GM21737 (cell line): Measurements from ENCODE around the gene B9D2.
A peak's percentile ranks its signal among the peaks of the same experiment; 100 is the strongest.

Experiments
- ATAC-seq: cut with Tn5 transposase; IDR thresholded peaks from one replicate; pipeline ENCODE4 v1.9.1; 2021; ENCODE audit warnings: mild to moderate bottlenecking, moderate library complexity; ENCODE audit not compliant: unreplicated experiment

Gene B9D2

DNA sequence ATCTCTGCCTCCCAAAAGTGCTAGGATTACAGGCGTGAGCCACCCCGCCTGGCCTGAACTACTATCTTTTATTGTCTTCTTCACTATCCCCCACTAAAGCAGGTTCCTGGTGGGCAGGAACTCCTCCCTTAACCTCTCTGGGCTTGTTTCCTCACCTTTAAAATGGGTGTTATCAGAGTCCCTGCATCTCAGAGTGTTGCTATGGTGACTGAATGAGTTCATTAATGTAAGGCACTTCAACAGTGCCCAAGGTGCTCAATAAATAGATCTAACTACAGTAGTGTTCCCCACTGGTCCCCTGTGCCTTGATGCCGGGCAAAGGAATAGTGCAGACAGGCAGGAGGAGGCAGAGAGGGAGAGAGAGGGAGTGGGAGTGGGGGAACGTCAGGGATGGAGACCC is 33.5 kb downstream of the B9D2 start:
- no peak for ATAC-seq

DNA sequence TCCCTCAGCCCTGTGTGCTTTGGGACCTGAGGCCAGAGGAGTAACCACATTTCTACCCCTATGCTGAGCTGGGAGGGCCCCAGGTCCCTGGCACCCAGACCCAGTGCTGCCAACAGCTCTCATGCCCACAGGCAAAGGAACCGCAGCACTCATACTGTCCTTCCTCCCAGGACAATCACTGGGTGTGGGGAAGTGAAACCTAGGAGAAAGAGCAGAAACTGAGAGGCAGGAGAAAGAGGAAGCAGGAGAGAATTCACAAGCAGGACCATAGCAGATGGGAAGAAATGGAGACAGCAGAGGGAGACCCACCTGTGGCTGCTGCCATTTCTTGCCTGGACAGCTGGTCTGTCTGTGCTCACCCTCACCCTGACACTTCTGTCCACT is 35.1 kb downstream of the B9D2 start:
- peak; percentile 6 for ATAC-seq

DNA sequence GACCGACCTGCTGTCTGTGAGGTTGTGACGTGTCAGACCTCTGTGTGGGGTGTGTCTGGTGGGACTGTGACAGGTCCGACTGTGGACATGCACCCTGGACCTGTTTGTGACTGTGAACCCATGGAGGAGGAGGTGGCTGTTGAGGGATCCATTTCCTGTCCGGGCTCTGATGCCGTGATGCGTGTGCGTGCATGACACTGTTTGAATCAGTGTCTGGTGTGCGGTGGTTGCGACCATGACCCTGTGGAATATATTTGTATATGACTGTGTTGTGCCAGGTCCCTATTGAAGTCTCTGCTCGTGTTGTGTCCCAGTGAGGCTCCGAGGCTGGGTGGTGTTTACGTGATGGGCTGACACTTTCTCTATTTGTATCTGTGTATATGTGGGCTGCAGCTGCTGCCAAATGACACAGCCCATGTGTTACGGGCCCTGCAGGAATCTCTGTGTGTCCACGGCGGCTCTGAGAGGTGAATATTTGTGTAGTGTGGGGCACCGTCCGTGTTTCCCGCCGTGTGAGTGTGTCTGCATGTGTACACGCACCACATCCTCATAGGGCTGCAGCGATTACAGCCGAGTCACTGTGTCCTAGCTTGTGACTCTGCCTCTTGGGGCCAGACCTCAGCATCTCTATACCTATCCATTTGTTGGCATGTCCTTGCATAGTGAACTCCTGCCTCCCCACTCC is 35.6 kb downstream of the B9D2 start:
- peak; percentile 10 for ATAC-seq

DNA sequence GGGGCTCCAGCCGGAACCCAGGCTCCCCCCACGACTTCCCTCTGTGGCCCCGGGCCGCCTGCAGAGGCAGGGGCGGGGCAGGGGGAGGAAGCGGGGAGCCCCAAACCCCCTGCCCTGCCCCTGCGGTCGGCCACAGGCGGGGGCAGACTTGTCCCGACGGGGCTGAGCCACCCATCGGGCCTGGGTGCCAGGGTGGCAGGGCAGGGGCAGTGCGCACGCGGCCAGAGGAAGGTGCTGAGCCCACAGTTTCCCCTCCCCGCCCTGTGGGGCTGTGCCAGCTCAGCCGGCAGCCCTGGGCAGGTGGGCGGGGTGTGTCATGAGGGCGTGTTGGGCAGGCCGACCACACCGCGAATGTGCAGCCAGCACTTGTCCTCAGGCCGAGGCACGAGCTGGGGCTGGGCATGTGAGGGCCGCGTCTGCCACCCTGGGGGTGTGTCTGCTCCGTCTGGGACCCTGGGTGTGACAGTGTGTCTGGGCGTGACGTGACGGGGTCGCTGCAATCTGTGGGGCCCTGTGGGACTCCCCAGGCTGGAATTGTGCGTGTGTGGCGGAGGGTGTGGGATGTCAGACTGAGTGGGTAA is 36.3 kb downstream of the B9D2 start:
- ATAC-seq = peak; percentile 46

DNA sequence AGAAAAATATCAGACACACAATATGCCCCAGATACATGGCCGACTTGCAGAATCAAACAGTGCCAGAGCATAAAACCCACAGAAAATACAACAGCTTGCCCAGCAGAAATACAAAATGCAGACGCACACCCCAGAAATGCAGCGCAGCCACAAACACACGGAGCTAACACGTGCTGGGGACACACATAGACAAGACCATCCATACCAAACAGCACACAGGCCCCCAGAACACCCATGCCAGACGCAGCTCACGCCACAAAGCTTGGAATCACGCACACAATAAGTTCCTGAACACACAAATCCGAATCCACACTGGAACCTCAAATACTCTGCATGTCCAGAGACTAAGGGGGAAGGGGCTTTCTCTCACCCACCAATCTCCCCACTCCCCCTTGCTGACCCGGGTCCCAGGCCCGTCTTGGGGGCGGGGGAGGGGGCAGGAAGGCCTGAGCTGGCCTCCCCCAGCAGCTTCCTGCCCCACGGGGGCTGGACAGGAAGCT is 36.8 kb downstream of the B9D2 start:
- no peak for ATAC-seq

DNA sequence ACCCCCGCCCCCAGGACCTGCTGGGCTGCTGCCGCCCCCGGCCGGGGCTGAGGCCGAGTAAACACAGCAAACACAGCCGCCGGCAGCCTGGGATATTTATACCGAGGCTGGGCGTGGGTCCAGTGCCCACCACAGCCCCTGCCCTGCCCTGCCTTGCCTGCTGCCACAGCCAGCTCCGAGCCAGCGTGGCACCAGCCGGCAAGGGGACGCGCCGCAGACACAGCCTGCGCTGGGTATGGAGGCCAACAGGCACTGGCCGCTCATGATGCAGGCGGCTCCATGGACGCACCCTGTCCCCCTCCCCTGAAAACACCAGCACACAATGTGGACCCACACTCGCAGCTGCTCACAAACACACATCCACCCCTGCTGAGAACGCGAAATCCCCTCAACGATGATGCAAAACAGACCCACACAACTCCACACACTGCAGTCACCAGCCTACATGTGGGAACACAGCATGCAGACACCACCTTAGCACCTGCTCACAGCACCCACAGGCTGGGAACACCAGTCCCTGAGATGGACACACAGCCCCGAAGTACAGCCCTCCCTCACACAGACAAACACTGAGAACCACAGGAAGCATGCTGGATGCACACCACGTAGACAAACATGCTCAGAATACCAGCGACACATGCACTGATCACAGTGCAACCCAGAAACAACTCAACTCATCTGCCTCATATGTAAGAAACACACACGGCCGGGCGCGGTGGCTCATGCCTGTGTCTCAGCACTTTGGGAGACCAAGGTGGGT is 37.8 kb downstream of the B9D2 start:
- no peak for ATAC-seq

DNA sequence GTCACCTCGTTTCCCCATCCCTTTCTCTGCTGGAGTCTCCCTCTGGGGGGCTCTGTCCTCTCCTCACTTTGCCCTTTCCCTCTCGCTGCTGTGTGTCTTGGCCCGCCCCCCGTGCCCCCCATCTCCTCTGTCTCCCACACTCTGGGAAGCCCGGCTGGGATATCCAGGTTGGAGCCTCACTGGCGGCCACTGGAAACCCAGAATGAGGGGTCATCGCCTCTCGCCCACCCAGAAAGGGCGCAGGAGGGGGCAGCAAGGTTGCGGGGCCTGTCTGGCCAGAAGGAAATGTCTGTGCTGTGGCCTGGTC is 38.4 kb downstream of the B9D2 start:
- ATAC-seq = no peak

DNA sequence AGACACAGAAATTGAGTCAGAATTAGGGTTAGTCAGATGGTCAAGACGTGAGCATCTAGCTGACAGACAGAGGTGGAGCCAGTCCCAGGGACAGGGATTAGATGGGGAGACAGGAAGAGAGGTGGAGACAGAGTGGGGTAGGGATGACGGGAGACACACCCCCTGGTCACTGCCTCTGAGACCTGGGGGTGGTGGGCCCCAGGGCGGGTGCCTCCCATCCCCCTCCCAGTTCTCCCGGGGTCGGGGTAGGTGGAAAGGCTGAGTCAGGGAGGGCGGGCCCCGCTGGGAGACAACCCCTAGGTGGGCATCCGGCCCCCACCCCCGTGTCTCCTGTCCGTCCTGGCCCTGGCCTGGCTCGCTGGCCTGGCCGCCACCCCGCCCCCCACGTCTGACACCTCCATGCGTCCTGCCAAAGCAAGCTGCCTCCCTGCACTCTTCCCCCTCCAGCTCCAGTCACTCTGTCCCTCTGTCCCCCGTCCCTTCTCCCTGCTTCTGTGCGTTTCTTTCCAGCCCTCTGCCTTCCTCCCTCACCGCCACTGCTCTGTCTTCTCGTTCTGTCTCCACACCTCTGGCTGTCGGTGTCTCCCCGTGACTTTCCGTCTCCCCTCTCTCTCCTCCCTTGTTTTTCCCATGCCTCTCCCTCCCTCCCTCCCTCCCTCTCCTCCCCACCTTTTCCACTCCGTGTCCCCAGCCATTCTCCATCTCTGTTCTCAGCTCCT is 38.9 kb downstream of the B9D2 start:
- no peak for ATAC-seq

DNA sequence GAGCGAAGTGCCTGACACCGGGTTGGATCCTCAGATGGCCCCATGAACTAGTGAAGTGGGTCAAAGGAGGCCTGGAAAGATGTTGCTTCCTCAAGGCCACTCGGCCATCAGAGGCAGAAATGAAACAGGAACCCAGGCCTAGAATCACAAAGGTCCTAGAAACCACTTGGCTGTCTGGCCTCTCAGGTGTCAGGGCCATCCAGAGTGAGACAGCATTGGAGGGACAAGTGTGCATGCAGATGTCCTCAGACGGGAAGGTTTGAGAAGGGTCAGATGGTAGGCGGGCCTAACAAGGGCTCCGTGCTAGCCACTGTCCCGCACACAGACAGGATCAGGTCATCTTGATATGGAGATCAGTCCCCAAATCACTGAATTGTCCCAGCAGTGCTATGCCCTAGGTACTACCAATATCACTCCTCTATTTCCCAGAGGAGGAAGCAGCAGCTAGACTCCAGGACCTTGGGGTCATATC is 39.7 kb downstream of the B9D2 start:
- ATAC-seq = no peak

DNA sequence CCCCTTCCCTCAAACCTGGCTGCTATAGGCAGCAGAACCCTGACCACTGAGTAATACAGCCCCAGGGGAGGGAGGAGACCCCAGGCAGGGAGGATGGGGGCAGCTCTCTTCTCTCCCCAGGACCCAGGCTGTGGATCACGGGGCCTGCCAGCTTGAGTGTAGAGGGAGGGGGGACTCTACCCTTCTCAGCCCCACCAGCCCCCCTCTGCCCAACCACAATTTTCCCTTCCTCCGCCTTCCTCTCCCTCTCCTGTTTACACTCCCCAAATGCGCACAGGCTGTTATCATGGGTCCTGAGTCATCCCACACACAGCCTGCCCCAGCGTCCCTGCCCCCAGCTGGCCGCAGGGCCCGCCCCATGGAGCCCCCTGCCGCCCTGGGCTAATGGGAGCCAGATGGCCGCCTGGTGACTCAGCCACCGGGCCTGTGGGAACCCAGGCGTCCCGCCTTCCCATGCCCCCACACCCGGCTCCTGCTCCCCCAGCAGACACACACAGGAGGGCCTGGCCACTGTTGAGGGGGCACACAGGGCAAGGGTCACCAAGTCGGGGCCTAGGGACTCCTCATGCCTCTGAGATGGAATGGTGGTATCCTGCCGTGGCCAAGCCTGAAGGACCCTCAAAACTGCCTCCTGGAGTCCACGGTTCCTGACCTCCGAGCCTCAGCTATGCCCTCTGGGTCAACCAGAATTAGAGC is 40.4 kb downstream of the B9D2 start:
- ATAC-seq = no peak

DNA sequence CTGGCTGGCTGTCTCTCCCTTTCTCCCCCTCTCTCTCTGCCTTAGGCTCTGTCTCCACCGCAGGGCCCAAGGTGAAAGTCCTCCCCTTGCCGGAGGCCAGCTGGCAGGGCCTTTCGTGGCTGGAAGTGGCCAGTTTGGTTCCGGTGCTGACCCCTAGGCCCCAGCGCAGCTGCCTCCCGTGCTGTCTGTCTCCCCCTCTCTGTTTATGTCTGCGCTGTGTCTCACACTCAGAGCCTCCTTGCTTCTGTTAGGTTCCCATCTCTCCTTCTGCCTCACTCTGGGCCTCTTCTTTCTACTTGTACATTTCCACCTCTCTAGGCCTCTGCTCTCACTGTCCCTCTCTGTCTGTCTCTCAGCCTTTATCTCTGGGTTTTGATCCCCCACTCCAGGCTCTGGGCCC is 40.9 kb downstream of the B9D2 start:
- ATAC-seq = no peak

DNA sequence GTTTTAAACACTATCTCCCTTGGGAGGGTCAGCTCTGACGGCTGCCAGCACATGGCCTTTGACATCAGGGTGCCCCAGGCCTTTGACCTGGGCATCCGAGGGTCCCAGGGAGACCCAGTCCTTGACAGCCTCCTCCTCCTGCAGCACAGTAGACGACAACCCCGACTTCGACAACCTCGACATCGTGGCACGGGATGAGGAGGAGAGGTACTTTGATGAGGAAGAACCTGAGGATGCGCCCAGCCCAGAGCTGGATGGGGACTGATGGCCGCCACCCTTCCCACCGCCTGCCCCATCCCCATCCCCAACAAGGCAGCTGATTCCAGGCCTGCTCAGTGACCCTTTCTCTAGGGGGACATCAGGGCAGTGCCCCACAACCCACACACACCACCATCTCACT is 41.5 kb downstream of the B9D2 start:
- ATAC-seq = no peak

DNA sequence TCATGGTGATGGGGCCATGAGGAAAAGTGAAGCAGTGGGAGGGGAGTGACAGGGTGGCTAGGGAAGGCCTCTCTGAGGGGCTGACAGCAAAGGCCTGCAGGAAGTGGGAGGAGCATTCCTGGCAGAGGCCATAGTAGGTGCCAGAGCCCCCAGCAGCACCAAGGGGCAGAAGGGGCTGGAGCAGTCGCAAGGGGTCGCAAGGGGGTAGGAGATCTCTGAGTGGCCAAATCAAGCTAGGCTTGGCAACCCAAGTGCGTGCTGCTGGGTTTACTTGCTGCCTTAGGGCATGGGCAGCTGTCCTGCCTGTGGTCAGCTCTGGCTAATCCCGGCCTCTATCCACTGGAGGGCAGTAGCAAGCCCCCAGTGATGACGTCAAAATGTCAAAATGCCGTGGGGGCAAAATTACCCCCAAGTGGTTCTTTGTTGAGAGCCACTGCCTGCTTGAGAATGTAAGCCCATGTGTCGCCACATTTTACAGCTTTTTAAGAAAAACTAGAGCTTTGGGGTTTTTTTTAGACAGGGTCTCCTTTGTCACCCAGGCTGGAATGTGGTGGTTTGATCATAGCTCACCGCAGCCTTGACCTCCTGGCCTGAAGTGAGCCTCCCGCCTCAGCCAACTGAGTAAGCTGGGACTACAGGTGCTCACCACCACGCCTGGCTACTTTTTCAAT is 42.2 kb downstream of the B9D2 start:
- no peak for ATAC-seq

DNA sequence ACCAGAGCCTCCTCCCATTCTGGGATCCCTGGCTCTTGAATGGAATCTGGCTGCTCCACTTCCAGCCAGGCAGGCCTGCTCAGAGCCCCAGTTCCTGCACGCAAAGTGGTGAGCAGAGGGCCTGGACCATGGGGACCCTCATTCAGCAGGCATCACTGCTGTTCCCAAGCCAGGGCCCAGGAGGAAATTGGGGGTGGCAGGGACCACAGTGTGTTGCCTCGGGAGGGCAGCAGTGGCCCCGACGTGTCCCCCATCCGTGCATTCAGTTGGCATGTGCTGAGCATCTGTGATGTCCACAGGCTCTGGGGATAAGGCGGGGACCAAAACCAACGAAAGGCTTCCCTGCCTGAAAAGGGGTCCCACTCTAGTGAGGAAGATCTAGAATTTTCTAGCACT is 42.7 kb downstream of the B9D2 start:
- no peak for ATAC-seq

DNA sequence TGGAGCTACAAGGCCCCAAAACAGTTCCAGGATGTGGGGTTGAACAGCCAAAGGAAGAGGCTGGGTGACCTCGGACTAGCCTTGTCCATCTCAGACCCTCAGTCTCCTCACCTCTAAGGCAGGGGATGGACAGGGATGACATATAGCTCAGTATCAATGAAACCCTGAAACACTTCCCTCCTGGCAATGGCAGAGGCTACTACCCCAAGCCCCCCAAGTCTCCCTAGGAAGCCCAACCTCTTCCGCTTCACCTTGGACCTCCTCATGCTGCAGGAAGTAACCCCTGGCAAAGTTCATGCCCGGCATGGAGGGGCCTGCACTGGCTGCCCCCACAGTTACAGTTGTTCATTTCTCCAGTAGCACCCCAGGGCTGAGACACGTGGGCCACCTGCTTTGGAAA is 43.4 kb downstream of the B9D2 start:
- no peak for ATAC-seq

DNA sequence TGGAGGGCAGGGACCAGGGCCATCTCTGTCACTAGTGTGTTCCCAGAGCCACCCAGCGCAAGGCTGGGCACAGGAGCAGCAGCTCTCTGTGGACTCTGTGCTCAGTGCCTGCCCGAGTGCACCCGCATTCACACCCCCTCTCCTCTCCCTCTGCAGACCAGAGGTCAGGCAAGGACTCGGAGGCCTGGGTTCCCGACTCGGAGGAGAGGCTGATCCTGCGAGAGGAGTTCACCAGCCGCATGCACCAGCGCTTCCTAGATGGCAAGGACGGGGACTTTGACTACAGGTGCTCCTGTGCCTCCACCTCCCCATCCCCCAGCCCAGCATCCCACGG is 43.8 kb downstream of the B9D2 start:
- ATAC-seq = no peak

DNA sequence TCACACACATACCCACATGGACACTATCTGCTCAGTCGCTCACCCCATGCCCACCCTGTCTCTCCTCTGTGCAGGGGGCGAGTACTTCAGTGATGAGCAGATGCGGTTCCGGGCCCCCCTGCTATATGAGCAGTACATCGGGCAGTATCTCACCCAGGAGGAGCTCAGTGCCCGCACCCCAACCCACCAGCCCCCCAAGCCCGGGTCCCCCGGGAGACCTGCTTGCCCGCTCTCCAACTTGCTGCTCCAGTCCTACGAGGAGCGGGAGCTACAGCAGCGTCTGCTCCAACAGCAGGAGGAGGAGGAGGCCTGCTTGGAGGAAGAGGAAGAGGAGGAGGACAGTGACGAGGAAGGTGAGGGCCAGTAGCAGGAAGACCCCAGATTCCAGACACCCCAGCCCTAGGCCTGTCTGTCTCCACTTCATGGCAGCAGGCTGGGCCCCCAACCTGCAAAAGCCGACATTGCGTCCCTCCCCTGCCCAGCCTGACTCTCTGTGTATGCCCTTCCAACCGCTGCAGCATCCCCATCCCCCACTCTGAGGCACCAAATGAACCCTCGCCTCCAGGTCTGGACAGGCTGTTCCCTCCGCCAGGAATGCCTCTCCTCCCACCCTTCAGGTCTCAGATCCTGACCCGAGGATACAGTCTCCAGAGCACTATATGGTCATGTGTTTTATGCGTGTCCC is 44.3 kb downstream of the B9D2 start:
- ATAC-seq = no peak

DNA sequence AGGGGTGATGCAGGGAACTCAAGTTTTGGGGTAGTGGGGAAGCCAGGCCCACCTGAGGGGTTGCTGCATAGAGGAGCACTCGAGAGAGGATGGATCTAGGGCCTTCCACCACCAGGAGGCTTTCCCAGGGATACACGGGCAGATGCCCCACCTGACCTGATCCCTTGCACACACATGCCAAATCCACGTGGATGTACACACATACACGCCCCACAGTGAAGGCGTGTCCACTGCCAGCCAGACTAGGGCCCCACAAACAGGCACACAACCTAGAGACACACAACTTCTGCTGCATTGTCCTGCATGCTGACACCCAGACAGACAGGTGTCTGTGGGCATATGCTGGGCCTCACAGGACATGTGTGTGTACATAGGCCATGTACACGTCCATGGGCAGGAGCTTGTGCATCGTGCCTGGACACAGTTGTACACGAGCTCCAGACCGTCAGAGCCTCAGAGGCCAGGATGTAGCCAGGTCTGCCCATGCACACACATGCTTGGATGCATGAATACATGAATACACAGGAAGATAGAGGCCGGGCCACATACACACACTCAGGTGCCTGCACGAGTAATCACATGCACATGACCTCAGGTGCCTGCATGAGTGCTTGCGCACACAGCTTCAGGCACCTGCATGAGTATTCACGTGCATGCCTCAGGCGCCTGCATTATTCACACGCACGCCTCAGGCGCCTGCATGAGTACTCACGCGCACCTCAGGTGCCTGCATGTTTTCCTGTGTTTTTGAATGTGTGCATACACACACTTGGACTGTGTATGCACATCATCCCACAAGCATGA is 45.1 kb downstream of the B9D2 start:
- no peak for ATAC-seq

DNA sequence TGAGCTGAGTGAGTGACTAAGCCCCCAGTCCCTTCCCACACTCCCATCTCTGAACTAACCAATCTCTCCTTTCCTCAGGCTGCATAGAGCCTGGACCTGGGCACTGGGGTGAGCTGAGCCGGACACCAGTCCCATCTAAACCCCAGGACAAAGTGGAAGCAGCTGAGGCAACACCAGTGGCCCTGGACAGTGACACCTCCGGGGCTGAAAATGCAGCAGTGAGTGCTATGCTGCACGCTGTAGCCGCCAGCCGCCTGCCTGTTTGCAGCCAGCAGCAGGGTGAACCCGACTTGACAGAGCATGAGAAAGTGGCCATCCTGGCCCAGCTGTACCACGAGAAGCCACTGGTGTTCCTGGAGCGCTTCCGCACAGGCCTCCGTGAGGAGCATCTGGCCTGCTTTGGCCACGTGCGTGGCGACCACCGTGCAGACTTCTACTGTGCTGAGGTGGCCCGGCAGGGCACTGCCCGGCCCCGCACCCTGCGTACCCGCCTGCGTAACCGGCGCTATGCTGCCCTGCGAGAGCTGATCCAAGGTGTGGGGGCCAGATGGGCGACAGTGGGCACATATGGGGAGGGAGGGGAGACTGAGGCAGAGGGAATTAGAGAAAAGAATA is 47.5 kb downstream of the B9D2 start:
- ATAC-seq = no peak
